HEK293 (cell line): Measurements from ENCODE around the gene SYNJ1.

Source experiments
- KLF8 ChIP-seq: fragments of 450-650 bp; formaldehyde crosslinking; IDR thresholded peaks from 2 replicates; pipeline ENCODE4 v1.5.1; 2016; ENCODE audit warnings: missing biosample characterization, missing genetic modification characterization
- OSR2 ChIP-seq: fragments of 450-650 bp; formaldehyde crosslinking; IDR thresholded peaks from 2 replicates; pipeline ENCODE4 v1.5.1; 2016; ENCODE audit warnings: missing biosample characterization, missing genetic modification characterization
- WT1 ChIP-seq: fragments of 450-650 bp; formaldehyde crosslinking; IDR thresholded peaks from 2 replicates; pipeline ENCODE4 v1.5.1; 2016; ENCODE audit warnings: missing biosample characterization, missing genetic modification characterization
- ZEB2 ChIP-seq: fragments of 450-650 bp; formaldehyde crosslinking; IDR thresholded peaks from 2 replicates; pipeline ENCODE4 v1.5.1; 2016; ENCODE audit warnings: missing biosample characterization, missing genetic modification characterization
- ZFP37 ChIP-seq: fragments of 450-650 bp; formaldehyde crosslinking; IDR thresholded peaks from 2 replicates; pipeline ENCODE4 v1.5.1; 2016; ENCODE audit warnings: missing biosample characterization, missing genetic modification characterization
- ZNF155 ChIP-seq: fragments of 450-650 bp; formaldehyde crosslinking; IDR thresholded peaks from 2 replicates; pipeline ENCODE4 v1.5.1; 2016; ENCODE audit warnings: missing biosample characterization, missing genetic modification characterization
- ZNF16 ChIP-seq: fragments of 450-650 bp; formaldehyde crosslinking; IDR thresholded peaks from 2 replicates; pipeline ENCODE4 v1.5.1; 2016; ENCODE audit warnings: low read depth, missing biosample characterization, missing genetic modification characterization
- ZNF175 ChIP-seq: fragments of 450-650 bp; formaldehyde crosslinking; IDR thresholded peaks from 2 replicates; pipeline ENCODE4 v1.5.1; 2016; ENCODE audit warnings: missing biosample characterization, missing genetic modification characterization
- ZNF184 ChIP-seq: fragments of 450-650 bp; IDR thresholded peaks from 2 replicates; pipeline ENCODE4 v1.5.1; 2018; ENCODE audit warnings: missing biosample characterization, mild to moderate bottlenecking, missing genetic modification characterization
- ZNF211 ChIP-seq: fragments of 450-650 bp; formaldehyde crosslinking; IDR thresholded peaks from 2 replicates; pipeline ENCODE4 v1.5.1; 2016; ENCODE audit warnings: low read depth, missing biosample characterization, missing genetic modification characterization
- ZNF223 ChIP-seq: fragments of 450-650 bp; formaldehyde crosslinking; IDR thresholded peaks from 2 replicates; pipeline ENCODE4 v1.5.1; 2016; ENCODE audit warnings: missing biosample characterization, missing genetic modification characterization
- ZNF23 ChIP-seq: fragments of 450-650 bp; formaldehyde crosslinking; IDR thresholded peaks from 2 replicates; pipeline ENCODE4 v1.5.1; 2016; ENCODE audit warnings: missing biosample characterization, missing genetic modification characterization, borderline replicate concordance
- ZNF239 ChIP-seq: fragments of 450-650 bp; formaldehyde crosslinking; IDR thresholded peaks from 2 replicates; pipeline ENCODE4 v1.5.1; 2016; ENCODE audit warnings: missing biosample characterization, missing genetic modification characterization
- ZNF248 ChIP-seq: fragments of 450-650 bp; formaldehyde crosslinking; IDR thresholded peaks from 2 replicates; pipeline ENCODE4 v1.5.1; 2017; ENCODE audit warnings: missing biosample characterization, missing genetic modification characterization
- ZNF366 ChIP-seq: fragments of 450-650 bp; formaldehyde crosslinking; conservative IDR thresholded peaks from 2 replicates; pipeline ENCODE4 v1.5.1; 2016; ENCODE audit warnings: missing biosample characterization, missing genetic modification characterization
- ZNF433 ChIP-seq: fragments of 450-650 bp; formaldehyde crosslinking; IDR thresholded peaks from 2 replicates; pipeline ENCODE4 v1.5.1; 2016; ENCODE audit warnings: missing biosample characterization, missing genetic modification characterization, low read depth
- ZNF488 ChIP-seq: fragments of 450-650 bp; formaldehyde crosslinking; IDR thresholded peaks from 2 replicates; pipeline ENCODE4 v1.5.1; 2016; ENCODE audit warnings: missing biosample characterization, missing genetic modification characterization
- ZNF521 ChIP-seq: fragments of 450-650 bp; formaldehyde crosslinking; IDR thresholded peaks from 2 replicates; pipeline ENCODE4 v1.5.1; 2017; ENCODE audit warnings: missing biosample characterization, mild to moderate bottlenecking, missing genetic modification characterization
- ZNF571 ChIP-seq: fragments of 450-650 bp; formaldehyde crosslinking; IDR thresholded peaks from 2 replicates; pipeline ENCODE4 v1.5.0; 2017; ENCODE audit warnings: missing biosample characterization, missing genetic modification characterization
- ZNF600 ChIP-seq: fragments of 450-650 bp; formaldehyde crosslinking; IDR thresholded peaks from 2 replicates; pipeline ENCODE4 v1.5.1; 2016; ENCODE audit warnings: missing biosample characterization, missing genetic modification characterization
- ZNF747 ChIP-seq: fragments of 450-650 bp; formaldehyde crosslinking; IDR thresholded peaks from 2 replicates; pipeline ENCODE4 v1.5.1; 2016; ENCODE audit warnings: missing biosample characterization, missing genetic modification characterization
- ZNF837 ChIP-seq: fragments of 450-650 bp; formaldehyde crosslinking; IDR thresholded peaks from 2 replicates; pipeline ENCODE4 v1.5.1; 2016; ENCODE audit warnings: missing biosample characterization, missing genetic modification characterization
- ZSCAN18 ChIP-seq: fragments of 450-650 bp; formaldehyde crosslinking; IDR thresholded peaks from 2 replicates; pipeline ENCODE4 v1.5.1; 2016; ENCODE audit warnings: missing biosample characterization, missing genetic modification characterization
- ZSCAN30 ChIP-seq: fragments of 450-650 bp; IDR thresholded peaks from 2 replicates; pipeline ENCODE4 v1.5.1; 2018; ENCODE audit warnings: missing biosample characterization, mild to moderate bottlenecking, missing genetic modification characterization, moderate library complexity
- ZXDB ChIP-seq: fragments of 450-650 bp; formaldehyde crosslinking; IDR thresholded peaks from 2 replicates; pipeline ENCODE4 v1.5.1; 2016; ENCODE audit warnings: missing biosample characterization, missing genetic modification characterization
- TF ChIP-seq, protein P1 (sequence below): fragments of 450-650 bp; formaldehyde crosslinking; IDR thresholded peaks from 2 replicates; pipeline ENCODE4 v1.5.1; 2016; ENCODE audit warnings: missing biosample characterization, missing genetic modification characterization
- TF ChIP-seq, protein P2 (sequence below): fragments of 450-650 bp; formaldehyde crosslinking; optimal IDR thresholded peaks from 2 replicates; pipeline ENCODE3; 2016; ENCODE audit warnings: missing biosample characterization, mild to moderate bottlenecking, missing genetic modification characterization
- TF ChIP-seq, protein P3 (sequence below): fragments of 450-650 bp; formaldehyde crosslinking; IDR thresholded peaks from 2 replicates; pipeline ENCODE4 v1.5.1; 2016; ENCODE audit warnings: missing biosample characterization, missing genetic modification characterization
- TF ChIP-seq, protein P4 (sequence below): fragments of 450-650 bp; formaldehyde crosslinking; IDR thresholded peaks from 2 replicates; pipeline ENCODE4 v1.5.1; 2017; ENCODE audit warnings: missing biosample characterization, missing genetic modification characterization

The SYNJ1 gene

GRCh38 chr21:32698971-32699693, 28.7 kb downstream of the SYNJ1 start (continued):
- TF ChIP-seq, protein P1, sequence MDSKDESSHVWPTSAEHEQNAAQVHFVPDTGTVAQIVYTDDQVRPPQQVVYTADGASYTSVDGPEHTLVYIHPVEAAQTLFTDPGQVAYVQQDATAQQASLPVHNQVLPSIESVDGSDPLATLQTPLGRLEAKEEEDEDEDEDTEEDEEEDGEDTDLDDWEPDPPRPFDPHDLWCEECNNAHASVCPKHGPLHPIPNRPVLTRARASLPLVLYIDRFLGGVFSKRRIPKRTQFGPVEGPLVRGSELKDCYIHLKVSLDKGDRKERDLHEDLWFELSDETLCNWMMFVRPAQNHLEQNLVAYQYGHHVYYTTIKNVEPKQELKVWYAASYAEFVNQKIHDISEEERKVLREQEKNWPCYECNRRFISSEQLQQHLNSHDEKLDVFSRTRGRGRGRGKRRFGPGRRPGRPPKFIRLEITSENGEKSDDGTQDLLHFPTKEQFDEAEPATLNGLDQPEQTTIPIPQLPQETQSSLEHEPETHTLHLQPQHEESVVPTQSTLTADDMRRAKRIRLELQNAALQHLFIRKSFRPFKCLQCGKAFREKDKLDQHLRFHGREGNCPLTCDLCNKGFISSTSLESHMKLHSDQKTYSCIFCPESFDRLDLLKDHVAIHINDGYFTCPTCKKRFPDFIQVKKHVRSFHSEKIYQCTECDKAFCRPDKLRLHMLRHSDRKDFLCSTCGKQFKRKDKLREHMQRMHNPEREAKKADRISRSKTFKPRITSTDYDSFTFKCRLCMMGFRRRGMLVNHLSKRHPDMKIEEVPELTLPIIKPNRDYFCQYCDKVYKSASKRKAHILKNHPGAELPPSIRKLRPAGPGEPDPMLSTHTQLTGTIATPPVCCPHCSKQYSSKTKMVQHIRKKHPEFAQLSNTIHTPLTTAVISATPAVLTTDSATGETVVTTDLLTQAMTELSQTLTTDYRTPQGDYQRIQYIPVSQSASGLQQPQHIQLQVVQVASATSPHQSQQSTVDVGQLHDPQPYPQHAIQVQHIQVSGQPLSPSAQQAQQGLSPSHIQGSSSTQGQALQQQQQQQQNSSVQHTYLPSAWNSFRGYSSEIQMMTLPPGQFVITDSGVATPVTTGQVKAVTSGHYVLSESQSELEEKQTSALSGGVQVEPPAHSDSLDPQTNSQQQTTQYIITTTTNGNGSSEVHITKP (tag by site-specific recombination): peak; percentile 82
- TF ChIP-seq ZNF155 (tag by site-specific recombination) (no peak), ZNF488 (tag by site-specific recombination) (no peak), ZFP37 (no peak), ZEB2 (tag by site-specific recombination) (peak; percentile 39; the same call in 1 of the 2 replicates), ZNF16 (tag by site-specific recombination) (no peak), ZNF366 (tag by site-specific recombination) (no peak), ZNF521 (no peak), ZNF571 (no peak), ZNF837 (no peak), ZNF223 (tag by site-specific recombination) (no peak), ZNF433 (tag by site-specific recombination) (no peak), ZNF747 (tag by site-specific recombination) (no peak), KLF8 (tag by site-specific recombination) (no peak), ZSCAN30 (tag by site-specific recombination) (no peak), ZNF239 (tag by site-specific recombination) (no peak), ZNF23 (tag by site-specific recombination) (no peak), ZSCAN18 (no peak), ZNF184 (tag by site-specific recombination) (no peak), ZNF175 (tag by site-specific recombination) (no peak), WT1 (tag by site-specific recombination) (peak; percentile 8), ZNF211 (no peak), ZXDB (tag by site-specific recombination) (peak; percentile 89), OSR2 (tag by site-specific recombination) (peak; percentile 80), ZNF248 (no peak), ZNF600 (no peak)
- TF ChIP-seq, protein P2, sequence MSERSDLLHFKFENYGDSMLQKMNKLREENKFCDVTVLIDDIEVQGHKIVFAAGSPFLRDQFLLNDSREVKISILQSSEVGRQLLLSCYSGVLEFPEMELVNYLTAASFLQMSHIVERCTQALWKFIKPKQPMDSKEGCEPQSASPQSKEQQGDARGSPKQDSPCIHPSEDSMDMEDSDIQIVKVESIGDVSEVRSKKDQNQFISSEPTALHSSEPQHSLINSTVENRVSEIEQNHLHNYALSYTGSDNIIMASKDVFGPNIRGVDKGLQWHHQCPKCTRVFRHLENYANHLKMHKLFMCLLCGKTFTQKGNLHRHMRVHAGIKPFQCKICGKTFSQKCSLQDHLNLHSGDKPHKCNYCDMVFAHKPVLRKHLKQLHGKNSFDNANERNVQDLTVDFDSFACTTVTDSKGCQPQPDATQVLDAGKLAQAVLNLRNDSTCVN: no peak
- TF ChIP-seq, protein P3, sequence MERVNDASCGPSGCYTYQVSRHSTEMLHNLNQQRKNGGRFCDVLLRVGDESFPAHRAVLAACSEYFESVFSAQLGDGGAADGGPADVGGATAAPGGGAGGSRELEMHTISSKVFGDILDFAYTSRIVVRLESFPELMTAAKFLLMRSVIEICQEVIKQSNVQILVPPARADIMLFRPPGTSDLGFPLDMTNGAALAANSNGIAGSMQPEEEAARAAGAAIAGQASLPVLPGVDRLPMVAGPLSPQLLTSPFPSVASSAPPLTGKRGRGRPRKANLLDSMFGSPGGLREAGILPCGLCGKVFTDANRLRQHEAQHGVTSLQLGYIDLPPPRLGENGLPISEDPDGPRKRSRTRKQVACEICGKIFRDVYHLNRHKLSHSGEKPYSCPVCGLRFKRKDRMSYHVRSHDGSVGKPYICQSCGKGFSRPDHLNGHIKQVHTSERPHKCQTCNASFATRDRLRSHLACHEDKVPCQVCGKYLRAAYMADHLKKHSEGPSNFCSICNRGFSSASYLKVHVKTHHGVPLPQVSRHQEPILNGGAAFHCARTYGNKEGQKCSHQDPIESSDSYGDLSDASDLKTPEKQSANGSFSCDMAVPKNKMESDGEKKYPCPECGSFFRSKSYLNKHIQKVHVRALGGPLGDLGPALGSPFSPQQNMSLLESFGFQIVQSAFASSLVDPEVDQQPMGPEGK (tag by site-specific recombination): no peak
- TF ChIP-seq, protein P4, sequence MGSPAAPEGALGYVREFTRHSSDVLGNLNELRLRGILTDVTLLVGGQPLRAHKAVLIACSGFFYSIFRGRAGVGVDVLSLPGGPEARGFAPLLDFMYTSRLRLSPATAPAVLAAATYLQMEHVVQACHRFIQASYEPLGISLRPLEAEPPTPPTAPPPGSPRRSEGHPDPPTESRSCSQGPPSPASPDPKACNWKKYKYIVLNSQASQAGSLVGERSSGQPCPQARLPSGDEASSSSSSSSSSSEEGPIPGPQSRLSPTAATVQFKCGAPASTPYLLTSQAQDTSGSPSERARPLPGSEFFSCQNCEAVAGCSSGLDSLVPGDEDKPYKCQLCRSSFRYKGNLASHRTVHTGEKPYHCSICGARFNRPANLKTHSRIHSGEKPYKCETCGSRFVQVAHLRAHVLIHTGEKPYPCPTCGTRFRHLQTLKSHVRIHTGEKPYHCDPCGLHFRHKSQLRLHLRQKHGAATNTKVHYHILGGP (tag by site-specific recombination): no peak
